HG03469 (cell line): ENCODE results near the gene NDC80.
"Not testable (repeated sequence)": the region's sequence is repeated elsewhere in the genome, so short reads cannot be mapped to it uniquely, and the experiment has no call there.

Experiments used
- ATAC-seq: cut with Tn5 transposase; IDR thresholded peaks from one replicate; pipeline ENCODE4 v1.9.1; 2021; ENCODE audit warnings: mild to moderate bottlenecking, moderate library complexity, moderate number of reproducible peaks; ENCODE audit not compliant: unreplicated experiment

NDC80 gene

DNA sequence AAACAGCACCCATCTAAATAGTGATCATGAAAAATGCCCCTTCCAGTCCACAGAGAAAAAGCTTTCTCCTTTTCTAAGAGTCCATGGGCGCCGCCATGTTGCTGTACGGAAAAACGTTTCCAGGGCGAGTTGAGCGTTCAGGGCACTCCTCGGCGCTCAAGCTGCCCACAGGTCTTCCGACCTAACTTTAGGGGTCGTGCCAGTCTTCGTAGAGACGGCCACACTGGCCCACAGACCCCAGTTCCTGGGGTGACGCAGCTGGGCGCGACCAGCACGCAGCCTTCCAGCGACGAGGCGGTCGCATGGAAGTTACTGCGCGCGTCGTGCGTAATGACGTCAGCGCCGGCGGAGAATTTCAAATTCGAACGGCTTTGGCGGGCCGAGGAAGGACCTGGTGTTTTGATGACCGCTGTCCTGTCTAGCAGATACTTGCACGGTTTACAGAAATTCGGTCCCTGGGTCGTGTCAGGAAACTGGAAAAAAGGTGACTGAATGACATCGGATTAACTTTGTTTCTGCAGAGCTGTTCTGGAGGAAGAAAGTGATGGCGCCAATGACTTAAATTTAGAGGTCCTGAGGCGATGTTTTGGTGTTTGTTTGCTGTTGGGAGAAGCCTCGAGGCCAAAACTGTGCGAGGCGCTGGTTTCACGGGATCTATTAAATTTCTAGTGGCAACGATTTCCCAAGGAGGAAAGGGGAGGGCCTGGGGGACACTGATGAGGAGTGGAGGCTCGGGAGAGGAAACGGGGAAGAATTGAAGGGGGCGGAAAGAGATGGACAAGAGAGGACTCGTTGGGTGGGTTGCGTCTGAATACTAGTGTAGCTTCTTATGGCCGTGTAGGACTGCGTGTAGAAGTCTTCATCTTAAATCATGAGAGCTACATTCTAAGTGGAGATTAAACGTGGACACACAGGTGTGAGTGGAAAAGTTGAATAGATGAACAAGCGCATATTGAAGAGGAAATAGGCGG, at the start of gene NDC80, which contains the start of gene METTL4:
Gene NDC80, plus strand, starts transcription at position 358 of the 971 bp plus-strand sequence. CDS start 1,429 bp downstream, outside the sequence.
Gene METTL4, minus strand, starts transcription at position 306 of the 971 bp plus-strand sequence. CDS start 4,289 bp downstream, outside the sequence.
- ATAC-seq, result peak; percentile 67

DNA sequence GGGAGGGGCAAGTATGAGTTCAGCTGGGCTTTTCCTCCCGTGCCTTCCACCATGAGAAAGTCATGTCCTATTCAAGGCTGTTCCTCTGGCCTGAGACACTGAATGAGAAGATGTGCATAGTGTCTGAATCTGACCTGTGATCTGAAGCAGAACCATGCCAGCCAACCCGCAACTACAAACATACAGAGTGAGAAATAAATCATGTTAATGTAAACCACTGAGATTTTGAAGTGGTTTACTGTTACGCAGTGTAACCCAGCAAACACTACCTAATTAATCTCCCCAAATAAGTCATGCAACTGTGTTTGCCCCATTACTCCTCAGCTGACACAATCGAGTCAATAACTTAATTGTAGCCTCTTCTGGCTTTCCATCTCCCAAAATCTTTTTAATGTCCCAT, 49.2 kb upstream of the NDC80 start:
- no peak for ATAC-seq

DNA sequence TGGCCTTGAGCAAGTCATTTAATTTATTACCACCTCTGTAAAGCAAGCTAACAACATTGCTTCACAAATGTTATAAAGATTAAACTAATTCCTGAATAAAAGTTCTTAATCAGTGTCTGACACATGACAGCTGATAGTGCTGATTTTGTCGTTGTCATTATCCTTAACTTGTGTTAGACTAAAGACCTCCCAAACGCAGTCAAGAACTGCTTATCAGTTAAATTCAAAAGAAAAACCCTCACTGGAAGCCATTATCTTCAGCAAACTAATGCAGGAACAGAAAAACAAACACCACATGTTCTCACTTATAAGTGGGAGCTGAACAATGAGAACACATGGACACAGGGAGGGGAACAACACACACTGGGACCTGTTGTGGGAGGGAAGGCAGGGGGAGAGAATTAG, 46.6 kb upstream of the NDC80 start:
- not testable (repeated sequence) for ATAC-seq

DNA sequence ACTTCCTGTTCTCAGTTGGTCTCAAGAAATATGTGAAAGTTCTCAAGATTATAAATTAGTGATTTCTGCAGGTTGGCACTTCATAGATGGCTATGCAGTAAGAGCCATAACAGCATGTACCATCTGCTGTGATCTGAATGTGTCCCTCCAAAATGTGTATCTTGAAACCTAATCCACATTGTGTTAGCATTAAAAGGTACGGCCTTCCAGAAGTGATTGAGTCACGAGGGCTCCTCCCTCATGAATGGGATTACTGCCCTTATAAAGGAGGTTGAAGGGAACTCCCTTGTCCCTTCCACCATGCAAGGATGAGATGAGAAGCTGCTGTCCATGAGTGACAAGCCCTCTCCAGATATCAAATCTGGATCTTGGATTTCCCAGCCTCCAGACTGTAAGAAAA, 45.0 kb upstream of the NDC80 start:
- ATAC-seq, result no peak

DNA sequence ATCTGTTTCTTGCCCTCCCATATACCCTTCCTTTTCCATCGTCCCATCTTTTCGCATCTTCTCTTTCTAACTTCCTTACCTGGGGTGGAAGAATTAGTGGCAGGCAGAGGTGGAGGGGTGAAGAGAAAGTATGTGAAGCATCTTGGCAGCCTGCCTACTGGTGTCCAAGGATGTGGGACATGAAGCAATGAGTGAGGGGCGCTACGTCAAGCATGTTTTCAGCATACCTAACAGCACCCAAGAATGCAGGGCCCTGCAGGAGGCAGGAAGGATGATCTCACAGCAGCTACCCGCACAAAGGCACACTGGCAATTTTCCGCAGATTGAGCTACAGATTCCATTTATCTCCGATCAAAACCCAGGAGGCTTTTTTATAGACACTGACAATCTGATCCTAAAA, 42.2 kb upstream of the NDC80 start:
- ATAC-seq, result no peak

DNA sequence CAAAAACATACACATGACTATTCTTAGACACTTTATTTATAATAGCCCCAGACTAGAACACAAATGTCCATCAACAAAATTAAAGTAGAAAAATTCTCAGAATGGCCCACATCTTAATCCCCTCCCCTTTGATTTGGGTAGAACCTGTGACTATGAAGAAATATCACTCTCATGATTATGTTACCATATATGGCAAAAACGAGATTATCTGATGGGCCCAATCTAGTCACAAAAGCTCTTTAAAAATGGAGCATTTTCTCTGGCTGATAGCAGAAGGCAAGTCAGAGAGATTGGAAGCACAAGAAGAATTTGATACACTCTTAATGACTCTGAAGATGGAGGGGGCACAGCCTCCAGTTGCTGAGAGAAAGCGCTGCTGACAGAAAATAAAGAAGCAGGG, 39.6 kb upstream of the NDC80 start:
- no peak for ATAC-seq

DNA sequence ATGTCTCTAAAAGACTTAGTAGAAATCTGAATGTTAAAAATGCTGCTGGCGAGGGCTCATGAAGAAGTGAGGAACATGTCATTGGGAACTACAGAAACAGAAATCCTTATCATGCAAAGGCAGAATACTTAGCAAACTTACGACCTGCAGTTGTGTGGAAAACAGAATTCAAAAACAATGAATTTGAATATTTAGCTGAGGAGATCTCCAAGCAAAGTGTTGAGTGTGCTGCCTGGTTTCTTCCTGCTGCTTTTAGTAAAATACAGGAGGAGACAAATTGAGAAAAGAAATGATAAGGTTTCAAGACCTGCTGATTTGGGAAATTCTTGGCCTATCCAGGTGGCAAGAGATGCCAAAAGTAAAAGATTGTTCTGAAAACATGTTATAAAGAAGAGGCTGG, 38.6 kb upstream of the NDC80 start:
- ATAC-seq, result no peak

DNA sequence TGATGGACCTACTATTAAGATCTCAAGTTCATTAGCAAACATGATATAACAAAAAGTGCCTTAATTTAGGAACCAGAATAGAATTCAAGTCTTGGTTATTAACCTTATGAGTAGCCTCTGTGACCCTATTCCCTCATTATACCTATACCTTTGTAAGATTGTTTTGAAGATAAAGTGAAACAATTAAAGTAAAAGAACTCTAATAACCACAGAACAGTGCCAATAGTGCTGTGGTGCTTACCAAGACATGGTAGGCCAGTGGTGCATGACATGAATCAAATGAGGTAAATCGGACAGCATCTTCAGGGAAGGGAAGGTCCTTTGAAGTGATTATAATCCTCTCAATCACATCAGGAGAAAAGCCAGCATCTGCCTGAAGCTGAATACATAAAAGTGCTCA, 36.5 kb upstream of the NDC80 start:
- no peak for ATAC-seq

DNA sequence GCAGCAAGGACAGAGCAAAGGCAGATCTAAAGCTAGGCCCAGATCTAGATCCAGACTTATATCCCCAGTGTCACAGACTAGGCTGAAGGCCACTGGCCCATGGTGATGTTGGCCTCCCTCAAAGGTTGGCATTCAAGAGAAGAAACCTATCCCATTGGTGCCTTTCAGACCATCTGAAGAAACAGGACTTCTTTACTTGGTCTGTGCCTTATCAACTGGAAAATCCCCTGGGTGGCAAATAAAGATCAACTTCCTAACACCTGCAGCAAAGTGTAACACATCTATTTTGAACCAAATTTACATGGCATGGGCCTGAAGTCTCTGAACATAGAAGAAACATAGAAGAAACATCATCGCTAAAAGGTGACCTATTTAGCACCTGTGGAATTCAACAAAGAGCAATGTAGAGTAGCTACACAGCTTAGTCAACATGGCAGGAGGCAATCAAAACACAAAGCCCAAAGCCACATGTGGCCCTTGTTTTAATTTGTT, 35.9 kb upstream of the NDC80 start:
- no peak for ATAC-seq

DNA sequence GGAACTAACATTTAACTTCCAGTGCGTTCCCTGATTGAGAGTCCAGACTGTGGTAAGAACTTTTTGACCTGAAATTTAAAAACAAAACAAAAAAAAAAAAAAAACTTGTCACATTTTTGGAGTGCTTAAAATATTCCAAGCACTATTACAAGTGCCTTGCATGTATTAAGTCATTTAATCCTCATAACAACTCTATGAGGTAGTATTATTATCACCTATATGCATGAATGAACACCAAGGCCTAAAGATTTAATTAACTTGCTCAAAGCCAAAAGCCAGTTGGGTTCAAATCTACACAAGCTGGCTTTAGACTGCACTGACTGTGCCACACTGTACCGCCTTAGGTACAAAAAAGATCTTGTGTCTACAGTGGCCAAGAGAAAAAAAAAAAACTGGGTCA, 35.3 kb upstream of the NDC80 start:
- no peak for ATAC-seq

DNA sequence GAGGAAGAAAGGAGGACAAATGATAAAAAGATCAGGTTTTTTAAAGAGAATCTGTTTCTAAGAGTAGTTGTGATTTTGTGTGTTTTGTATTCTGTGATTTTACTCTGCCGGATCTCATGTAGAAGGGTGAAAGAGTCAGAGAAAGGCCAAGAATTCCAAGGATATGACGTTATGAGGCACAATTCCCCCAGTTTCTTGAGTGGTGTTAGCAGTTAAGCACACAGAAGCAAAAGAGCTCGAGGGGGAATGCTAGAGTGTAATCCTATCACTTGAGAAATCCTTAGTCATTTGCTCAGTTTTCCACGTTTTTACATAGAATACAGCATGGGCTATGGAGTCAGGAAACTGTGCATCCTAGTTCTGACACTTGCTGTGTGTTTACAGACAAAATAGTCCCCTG, 34.9 kb upstream of the NDC80 start:
- no peak for ATAC-seq

DNA sequence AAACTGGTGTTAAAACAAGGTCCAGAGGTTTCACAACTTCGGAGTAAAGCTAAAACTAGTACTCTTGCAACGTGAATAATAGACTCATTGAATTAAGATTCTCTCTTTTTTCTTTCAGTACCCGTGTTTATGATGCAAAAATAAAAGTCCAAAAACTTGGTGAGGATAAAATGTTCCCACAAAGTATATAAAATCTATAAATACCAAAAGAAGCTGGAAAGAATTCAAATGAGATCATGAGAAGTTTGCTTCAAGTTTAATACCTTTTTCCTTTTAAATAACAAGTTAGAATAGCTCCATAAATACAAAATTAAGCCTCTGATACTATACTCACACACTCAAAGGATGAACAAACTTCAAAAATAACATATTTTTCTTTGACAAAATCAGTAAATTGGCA, 34.1 kb upstream of the NDC80 start:
- no peak for ATAC-seq

DNA sequence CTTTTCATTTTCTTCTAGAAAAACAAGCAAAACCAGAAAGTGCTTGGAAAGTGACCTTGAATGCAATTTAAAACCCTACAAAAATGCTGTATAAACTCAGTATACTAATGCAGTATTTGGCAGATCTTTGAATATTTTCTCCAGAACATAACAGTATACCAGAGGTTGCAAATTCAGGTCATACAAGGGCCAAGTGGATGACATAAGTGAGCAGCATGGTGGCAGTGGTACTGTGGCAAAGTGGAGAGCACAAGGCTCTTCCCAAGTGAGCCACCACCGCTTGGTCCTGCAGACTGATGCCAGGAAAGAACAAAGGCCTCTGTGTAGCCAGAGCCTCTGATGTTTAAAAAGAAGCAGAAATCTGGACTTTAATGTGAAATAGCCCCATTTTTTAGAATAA, 33.1 kb upstream of the NDC80 start:
- no peak for ATAC-seq

DNA sequence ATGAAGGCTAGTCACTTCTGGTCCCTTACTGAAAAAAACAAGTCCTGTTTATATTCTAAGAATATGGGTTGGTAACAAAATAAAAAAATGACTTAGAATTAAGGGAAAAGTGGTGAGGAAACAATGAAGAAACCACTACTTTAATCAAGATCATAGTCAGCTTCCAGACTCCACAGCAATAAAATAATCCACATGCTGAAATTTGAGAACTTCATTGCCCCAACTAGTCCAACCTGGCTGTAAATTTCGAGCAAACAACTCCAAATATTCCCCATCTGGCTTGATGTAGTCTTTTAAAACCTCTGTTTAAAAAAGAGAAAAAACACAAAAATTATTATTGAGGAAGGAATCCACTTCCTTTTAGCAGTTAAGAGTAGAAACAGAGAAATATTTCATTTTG, 32.5 kb upstream of the NDC80 start:
- no peak for ATAC-seq

DNA sequence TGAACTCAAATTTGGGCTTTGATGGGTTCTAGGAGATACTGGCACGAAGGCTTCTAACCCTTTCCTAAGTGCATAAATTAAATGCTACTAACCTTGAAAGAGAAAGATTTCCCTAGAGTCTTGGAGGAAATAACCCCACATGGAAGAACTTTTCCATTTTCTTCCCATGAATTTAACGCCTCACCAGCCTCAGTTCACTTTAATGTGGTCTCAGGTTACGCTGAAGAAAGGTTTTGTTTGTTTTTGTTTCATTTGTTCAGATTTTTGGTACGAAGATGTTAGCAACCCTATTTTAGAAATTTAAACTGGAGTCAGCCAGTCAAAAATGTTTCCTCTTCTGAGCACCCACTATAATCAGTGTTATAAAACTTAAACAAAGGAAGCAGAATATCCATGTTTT, 30.8 kb upstream of the NDC80 start:
- ATAC-seq, result no peak

DNA sequence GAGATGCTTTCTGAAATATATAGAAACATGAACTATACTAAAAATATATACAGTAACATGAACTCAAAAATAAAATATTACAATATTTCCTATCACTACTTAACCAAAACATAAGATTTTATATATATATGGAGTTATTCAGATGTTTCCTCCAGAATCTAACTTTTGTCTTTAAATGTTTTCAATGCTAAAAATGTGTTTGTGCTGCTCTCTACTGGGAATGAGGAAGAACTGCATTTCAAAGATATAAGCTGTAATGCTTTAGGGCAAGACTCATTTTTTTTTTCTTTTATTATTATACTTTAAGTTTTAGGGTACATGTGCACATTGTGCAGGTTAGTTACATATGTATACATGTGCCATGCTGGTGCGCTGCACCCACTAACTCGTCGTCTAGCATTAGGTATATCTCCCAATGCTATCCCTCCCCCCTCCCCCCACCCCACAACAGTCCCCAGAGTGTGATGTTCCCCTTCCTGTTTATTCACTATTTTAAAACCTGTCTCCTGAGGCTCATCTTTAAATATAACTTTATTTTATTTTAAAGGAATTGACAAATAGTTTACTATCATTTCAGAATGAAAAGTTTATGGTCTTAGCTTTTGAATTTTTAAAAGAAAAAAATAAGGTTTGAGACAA, 29.3 kb upstream of the NDC80 start:
- ATAC-seq, result peak; percentile 81

DNA sequence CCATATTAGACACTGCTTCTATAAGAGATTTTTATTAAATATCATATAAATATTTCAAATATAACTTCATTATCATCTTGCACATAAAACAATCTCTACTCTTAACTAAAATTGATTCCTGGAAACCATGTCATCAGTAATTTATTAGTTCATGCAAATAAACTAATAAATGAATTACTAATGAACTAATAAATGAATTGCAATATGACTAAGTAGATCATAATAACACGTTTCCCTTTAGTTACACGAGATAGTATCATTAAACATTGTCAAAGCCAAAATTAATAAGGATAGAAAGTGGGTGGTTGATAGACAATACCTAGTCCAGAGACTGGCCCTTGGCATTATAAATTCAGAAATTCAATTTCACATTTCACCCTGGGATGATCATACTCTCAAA, 26.2 kb upstream of the NDC80 start:
- ATAC-seq, result no peak

DNA sequence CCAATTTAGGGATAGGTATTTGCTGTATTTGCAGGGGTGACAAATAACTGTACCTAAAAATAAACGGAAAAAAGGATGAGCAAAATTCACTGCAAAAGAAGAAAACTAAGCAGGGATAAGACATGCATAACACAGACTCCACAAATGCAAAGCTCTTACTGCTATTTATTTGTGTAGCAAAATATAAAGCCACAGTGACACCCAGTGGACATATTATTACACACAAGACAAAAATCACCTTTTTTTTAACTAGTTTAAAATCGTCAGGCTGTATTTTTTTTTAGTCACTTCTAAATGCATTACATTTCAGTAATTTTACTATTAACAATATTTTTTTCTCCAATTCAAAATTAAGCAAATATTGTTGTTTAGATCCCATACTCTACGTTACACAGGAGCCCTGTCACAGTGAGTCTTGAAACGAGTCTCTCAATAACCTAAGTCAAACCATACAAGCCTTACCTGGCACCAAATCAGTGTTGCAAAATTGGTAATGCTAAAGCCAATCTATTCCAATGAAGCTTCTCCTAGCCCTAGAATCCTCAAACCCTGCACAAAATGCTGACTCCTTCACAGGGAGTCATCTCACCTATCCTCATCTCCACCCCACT, 23.8 kb upstream of the NDC80 start:
- no peak for ATAC-seq

DNA sequence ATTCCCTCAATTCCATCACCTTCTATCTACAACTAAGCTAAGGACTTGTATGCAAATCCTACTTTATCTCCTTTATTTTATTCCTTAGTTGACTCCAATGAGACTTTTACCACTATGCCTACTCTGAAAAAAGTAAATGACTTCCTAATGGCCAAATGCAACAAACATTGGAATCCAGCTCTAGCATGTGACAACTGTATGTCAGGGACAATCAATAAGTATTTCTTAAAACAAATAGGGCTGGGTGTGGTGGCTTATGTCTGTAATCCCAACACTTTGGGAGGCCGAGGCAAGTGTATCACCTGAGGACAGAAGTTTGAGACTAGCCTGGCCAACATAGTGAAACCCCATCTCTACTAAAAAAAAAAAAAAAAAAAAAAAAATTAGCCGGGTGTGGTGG, 21.9 kb upstream of the NDC80 start:
- no peak for ATAC-seq

DNA sequence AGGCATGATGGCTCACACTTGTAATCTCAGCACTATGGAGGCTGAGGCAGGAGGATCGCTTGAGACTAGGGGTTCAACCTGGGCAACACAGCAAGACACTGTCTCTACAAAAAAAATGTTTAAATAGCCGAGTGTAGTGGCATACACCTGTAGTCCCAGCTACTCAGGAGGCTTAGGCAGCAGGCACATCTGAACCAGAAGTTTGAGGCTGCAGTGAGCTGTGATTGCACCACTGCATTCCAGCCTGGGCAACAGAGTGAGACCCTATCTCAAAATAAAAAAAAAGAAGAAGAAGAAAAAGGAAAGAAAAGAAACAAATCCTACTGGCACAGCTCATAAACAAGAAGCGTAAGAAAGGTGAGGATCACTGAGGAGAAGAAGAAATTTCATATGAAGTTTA, 19.9 kb upstream of the NDC80 start:
- no peak for ATAC-seq

DNA sequence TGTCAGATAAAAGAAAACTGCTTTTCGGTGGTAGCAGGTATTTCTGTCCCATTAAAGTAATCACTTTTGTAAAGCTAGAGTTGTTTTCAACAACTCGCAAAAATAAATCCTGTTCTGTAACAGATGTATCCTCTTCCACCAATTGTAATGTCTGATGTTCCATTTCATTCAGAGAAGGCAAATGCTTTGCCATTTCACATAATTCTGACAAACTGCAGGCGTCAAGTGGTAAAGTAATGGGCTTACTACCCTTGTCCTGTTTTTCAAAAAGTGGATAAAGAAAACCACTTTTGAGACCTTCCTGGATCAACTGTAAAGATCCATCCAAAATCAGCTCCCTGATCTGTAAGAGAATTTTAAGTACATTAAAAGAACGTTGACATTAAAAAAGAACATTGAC, 16.7 kb upstream of the NDC80 start:
- ATAC-seq, result no peak

DNA sequence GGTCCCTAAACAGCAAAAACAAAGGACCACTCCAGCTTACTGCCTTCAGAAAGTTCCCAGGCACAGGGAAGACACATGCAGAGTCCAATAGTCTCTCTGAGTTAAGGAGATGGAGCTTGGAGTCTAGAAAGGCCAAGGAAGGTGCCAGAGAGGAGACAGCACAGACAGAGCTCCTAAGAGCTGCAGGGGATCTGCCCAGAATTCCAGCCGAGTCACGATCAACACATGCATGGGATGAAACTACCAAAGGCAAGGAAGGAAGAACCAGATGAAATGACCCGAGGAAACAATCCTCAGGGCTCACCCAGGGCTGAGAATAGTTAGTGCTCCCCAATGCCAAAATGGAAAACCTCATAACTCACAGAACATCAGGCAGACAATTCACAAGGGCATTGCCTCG, 15.5 kb upstream of the NDC80 start:
- ATAC-seq, result no peak
